ENCODE data around the gene SLC6A17.

The SLC6A17 gene

GRCh38 chr1:110172001-110172400 lies 21.7 kb downstream of the SLC6A17 start:
- ATAC-seq (replicated peaks) (no peak), DNase-seq (no peak)
- Mint-ChIP-seq H3K4me1 (no peaks in the 10 kb centered on the region), H3K9me3 (no peaks in the 10 kb centered on the region), H3K4me3 (no peak overlapping the region), H3K36me3 (no peaks in the 10 kb centered on the region), H3K27me3 (peaks cover 24 to 36% of the 10 kb centered on the region in 2 donors), H3K27ac (no peak overlapping the region)

- Mint-ChIP-seq H3K27me3 (peaks cover 24 to 30% of the 10 kb centered on the region in 2 donors), H3K27ac (no peak overlapping the region), H3K4me3 (no peak overlapping the region), H3K36me3 (no peaks in the 10 kb centered on the region), H3K9me3 (no peaks in the 10 kb centered on the region), H3K4me1 (no peaks in the 10 kb centered on the region)
- no peak for ATAC-seq (replicated peaks)
- DNase-seq: no peak
Measured at GRCh38 chr1:110173466-110174105, 23.3 kb downstream of the SLC6A17 start.

DNA sequence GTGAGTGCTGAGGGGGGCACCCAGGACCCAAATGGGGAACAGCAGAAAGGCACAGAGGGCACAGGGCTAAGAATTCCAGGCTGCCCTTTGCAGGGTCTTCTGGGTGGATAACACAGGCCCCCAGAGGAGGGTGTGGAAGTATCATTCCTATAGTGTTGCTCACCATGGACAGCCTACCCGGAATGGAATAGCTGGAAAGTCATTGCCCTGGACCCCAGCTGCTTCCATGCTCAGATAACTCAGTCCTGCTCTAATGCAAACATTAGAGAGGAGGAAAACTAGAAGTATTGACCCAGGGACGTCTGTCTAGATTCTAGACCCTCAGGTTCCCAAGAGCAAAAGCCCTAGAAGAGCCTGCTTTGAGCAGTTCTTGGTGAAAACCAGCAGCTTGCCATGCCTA lies 24.7 kb downstream of the SLC6A17 start:
- DNase-seq (no peak), ATAC-seq (replicated peaks) (no peak)
- no peaks in the 10 kb centered on the region for H3K4me1 Mint-ChIP-seq
- H3K36me3 Mint-ChIP-seq: no peaks in the 10 kb centered on the region
- no peak overlapping the region for H3K4me3 Mint-ChIP-seq
- no peaks in the 10 kb centered on the region for H3K9me3 Mint-ChIP-seq
- peaks cover 24 to 30% of the 10 kb centered on the region in 2 donors for H3K27me3 Mint-ChIP-seq
- H3K27ac Mint-ChIP-seq: no peak overlapping the region

DNA sequence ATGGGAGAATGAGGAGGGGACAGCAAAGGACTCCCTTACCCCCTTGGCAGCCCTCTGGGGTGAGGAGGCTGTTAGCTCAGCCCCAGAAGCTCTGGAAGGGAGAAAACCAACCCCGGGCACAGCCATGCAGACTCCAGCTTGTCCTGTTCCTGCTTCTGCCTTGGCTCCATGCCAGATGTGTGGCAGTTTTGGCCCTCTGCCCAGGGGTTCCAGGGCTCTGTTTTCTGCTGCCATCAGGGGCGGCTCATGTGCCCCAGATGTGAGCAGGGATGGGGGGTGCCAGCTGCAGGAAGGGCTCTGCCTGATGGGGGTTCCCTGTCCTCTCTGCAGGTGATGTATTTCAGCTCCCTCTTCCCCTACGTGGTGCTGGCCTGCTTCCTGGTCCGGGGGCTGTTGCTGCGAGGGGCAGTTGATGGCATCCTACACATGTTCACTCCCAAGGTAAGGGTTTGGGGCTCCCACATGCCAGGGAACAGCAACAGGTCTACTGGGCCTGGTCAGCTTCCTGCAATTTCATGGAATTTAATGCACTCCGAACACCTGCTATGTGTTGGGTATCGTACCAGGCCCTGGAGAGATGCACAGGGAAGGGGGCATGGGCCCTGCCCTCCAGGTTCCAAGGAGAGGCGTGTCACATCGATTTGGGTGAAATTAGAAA lies 26.1 kb downstream of the SLC6A17 start:
- Mint-ChIP-seq H3K27me3 (peaks cover 23 to 27% of the 10 kb centered on the region in 2 donors), H3K4me3 (no peak overlapping the region), H3K9me3 (no peaks in the 10 kb centered on the region), H3K27ac (no peak overlapping the region), H3K36me3 (no peaks in the 10 kb centered on the region), H3K4me1 (no peaks in the 10 kb centered on the region)
- ATAC-seq (replicated peaks): no peak
- DNase-seq: no peak

GRCh38 chr1:110177775-110178174 lies 27.5 kb downstream of the SLC6A17 start:
- Mint-ChIP-seq H3K9me3 (no peaks in the 10 kb centered on the region), H3K4me3 (no peak overlapping the region), H3K36me3 (no peaks in the 10 kb centered on the region), H3K4me1 (no peaks in the 10 kb centered on the region), H3K27ac (no peak overlapping the region), H3K27me3 (peaks cover 13 to 18% of the 10 kb centered on the region in 2 donors)
- DNase-seq (no peak), ATAC-seq (replicated peaks) (no peak)

- Mint-ChIP-seq H3K36me3 (no peaks in the 10 kb centered on the region), H3K4me3 (no peak overlapping the region), H3K27ac (no peak overlapping the region), H3K4me1 (no peaks in the 10 kb centered on the region), H3K27me3 (peaks cover 10 to 13% of the 10 kb centered on the region in 2 donors), H3K9me3 (no peaks in the 10 kb centered on the region)
- ATAC-seq (replicated peaks) (no peak), DNase-seq (no peak)
Measured at GRCh38 chr1:110183642-110184167, 33.4 kb downstream of the SLC6A17 start.

- Mint-ChIP-seq H3K36me3 (no peaks in the 10 kb centered on the region), H3K27me3 (peaks cover 17 to 21% of the 10 kb centered on the region in 2 donors), H3K4me3 (no peak overlapping the region), H3K27ac (no peak overlapping the region), H3K9me3 (no peaks in the 10 kb centered on the region), H3K4me1 (no peaks in the 10 kb centered on the region)
- DNase-seq (no peak), ATAC-seq (replicated peaks) (no peak)
Measured at GRCh38 chr1:110184446-110184845, 34.2 kb downstream of the SLC6A17 start.

DNA sequence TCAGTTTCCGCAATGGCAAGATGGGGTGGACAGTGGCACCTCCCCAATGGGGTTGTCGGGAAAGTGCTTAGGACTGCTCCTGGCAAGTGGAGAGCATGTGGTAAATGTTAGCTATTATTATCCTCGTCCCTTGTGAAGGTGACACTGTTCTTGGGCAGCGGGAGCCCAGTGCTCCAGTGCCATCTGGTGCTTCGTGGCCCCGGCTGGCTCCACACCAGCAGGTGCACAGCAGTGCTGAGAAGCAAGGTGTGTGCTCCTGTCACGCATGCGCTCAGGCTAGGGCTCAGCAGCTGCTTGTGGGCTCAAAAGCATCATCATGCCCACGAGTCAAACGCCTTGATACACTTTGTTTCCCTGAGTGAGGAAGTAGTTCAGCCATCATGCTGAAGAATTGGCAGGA lies 34.9 kb downstream of the SLC6A17 start:
- peaks cover 21 to 25% of the 10 kb centered on the region in 2 donors for H3K27me3 Mint-ChIP-seq
- no peak overlapping the region for H3K27ac Mint-ChIP-seq
- DNase-seq: no peak
- no peaks in the 10 kb centered on the region for H3K4me1 Mint-ChIP-seq
- no peaks in the 10 kb centered on the region for H3K36me3 Mint-ChIP-seq
- H3K4me3 Mint-ChIP-seq: no peak overlapping the region
- H3K9me3 Mint-ChIP-seq: no peaks in the 10 kb centered on the region
- no peak for ATAC-seq (replicated peaks)

- no peak for DNase-seq
Measured at GRCh38 chr1:110186558-110186957, 36.3 kb downstream of the SLC6A17 start.

DNA sequence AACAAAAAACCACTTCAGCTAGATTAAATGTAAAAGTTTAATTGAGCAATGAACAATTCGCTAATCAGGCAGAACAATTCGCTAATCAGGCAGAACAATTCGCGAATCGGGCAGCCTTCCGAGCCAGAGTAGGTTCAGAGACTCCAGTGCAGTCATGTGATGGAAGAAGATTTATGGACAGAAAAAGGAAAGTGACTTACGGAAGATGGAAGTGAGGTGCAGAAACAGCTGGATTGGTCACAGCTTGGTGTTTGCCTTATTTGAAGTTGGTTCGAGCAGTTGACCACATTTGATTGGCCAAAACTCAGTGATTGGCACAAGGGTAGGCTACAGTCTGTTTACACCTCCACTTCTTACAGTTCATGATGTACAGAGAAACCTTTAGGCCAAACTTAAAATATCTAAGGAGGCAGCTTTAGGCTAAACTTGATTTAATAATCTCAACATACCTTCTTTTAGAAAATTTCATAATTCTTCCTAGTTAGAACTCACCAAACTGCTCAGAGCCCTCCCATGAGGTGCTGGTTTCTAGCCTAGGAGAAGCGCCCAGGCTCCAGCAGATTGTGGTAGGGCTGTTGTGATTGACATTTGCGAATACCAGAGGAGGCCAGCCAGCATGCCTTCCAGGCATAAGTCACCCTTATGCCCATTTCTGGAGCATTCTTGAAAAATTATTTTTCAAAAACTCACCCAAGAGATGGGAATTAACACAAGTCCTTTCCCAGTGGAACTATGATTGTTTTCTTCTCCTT lies 37.0 kb downstream of the SLC6A17 start:
- Mint-ChIP-seq H3K9me3 (no peaks in the 10 kb centered on the region), H3K4me1 (no peaks in the 10 kb centered on the region), H3K27me3 (peaks cover 21 to 25% of the 10 kb centered on the region in 2 donors), H3K27ac (no peak overlapping the region), H3K36me3 (no peaks in the 10 kb centered on the region), H3K4me3 (no peak overlapping the region)
- DNase-seq (no peak), ATAC-seq (replicated peaks) (no peak)

More at GRCh38 chr1:110186558-110186957, 36.3 kb downstream of the SLC6A17 start:
- H3K27ac Mint-ChIP-seq: no peak overlapping the region
- H3K4me1 Mint-ChIP-seq: no peaks in the 10 kb centered on the region
- ATAC-seq (replicated peaks): no peak
- H3K4me3 Mint-ChIP-seq: no peak overlapping the region
- H3K36me3 Mint-ChIP-seq: no peaks in the 10 kb centered on the region
- H3K9me3 Mint-ChIP-seq: no peaks in the 10 kb centered on the region
- peaks cover 21 to 25% of the 10 kb centered on the region in 2 donors for H3K27me3 Mint-ChIP-seq

GRCh38 chr1:110188035-110188618 lies 37.8 kb downstream of the SLC6A17 start:
- DNase-seq: no peak
- H3K27me3 Mint-ChIP-seq: peaks cover 21 to 25% of the 10 kb centered on the region in 2 donors

GRCh38 chr1:110189181-110189580 lies 38.9 kb downstream of the SLC6A17 start:
- H3K4me1 Mint-ChIP-seq: no peaks in the 10 kb centered on the region

More at GRCh38 chr1:110188035-110188618, 37.8 kb downstream of the SLC6A17 start:
- Mint-ChIP-seq H3K27ac (no peak overlapping the region), H3K9me3 (no peaks in the 10 kb centered on the region), H3K4me3 (no peak overlapping the region), H3K4me1 (no peaks in the 10 kb centered on the region), H3K36me3 (no peaks in the 10 kb centered on the region)
- ATAC-seq (replicated peaks): no peak

DNA sequence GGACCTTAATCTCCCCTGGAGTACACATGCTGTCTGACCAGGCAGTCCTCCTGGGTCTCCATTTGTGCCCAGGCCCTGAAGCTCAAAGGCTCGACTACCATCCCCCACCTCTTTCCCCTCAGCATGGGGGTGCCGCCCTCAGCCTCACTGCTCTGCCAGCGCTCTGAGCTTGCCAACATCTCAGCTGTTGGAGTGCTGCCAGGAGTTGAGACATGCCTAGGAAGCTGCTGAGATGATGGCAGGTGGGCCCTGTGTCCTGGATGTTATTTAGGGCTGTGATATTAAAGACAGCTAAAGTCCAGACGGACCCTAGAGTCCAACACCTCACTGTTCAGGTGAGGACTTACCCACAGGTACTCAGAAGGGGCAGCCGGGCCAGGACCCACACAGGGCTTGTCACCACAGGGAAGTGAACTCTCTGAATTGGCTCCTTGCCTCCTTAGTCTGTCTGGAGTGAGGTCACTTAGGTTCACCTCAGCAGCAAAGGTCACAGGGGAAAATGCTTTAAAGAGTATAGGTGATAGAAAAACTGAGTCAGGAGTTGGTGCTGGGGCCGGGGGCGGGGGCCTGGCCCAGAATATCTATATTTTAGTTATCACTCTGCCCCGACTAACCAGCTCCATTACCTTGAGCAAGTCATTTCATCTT lies 40.1 kb downstream of the SLC6A17 start:
- H3K27ac Mint-ChIP-seq: no peak overlapping the region
- H3K36me3 Mint-ChIP-seq: no peaks in the 10 kb centered on the region
- ATAC-seq (replicated peaks): peak; percentile 23 to 42
- no peak for DNase-seq
- H3K4me1 Mint-ChIP-seq: no peaks in the 10 kb centered on the region
- H3K4me3 Mint-ChIP-seq: no peak overlapping the region
- peaks cover 16% of the 10 kb centered on the region in 2 donors for H3K27me3 Mint-ChIP-seq
- no peaks in the 10 kb centered on the region for H3K9me3 Mint-ChIP-seq

More at GRCh38 chr1:110189181-110189580, 38.9 kb downstream of the SLC6A17 start:
- peaks cover 21 to 25% of the 10 kb centered on the region in 2 donors for H3K27me3 Mint-ChIP-seq
- no peaks in the 10 kb centered on the region for H3K9me3 Mint-ChIP-seq
- H3K27ac Mint-ChIP-seq: no peak overlapping the region
- H3K4me3 Mint-ChIP-seq: no peak overlapping the region
- DNase-seq (no peak), ATAC-seq (replicated peaks) (no peak)
- H3K36me3 Mint-ChIP-seq: no peaks in the 10 kb centered on the region

- Mint-ChIP-seq H3K27ac (no peak overlapping the region), H3K36me3 (no peaks in the 10 kb centered on the region), H3K9me3 (no peaks in the 10 kb centered on the region), H3K27me3 (peaks cover 16% of the 10 kb centered on the region in 2 donors), H3K4me3 (no peak overlapping the region), H3K4me1 (peaks cover 2 to 5% of the 10 kb centered on the region in 2 donors)
- ATAC-seq (replicated peaks) (no peak), DNase-seq (no peak)
Measured at GRCh38 chr1:110192541-110192940, 42.2 kb downstream of the SLC6A17 start.

All from stimulated activated naive B cell treated with anti-CD40 and anti-IgM and Interleukin-4, amounts not matched to agents 10 μg/mL and 1 μg/mL and 100 μg/mL, for 72 hours (primary cell).